HG03039 (cell line): Measurements from ENCODE around the gene NID1.
"Not testable (repeated sequence)": the region's sequence is repeated elsewhere in the genome, so short reads cannot be mapped to it uniquely, and the experiment has no call there.

ENCODE experiments used
- ATAC-seq: cut with Tn5 transposase; IDR thresholded peaks from one replicate; pipeline ENCODE4 v1.9.1; 2021; ENCODE audit warnings: mild to moderate bottlenecking, moderate library complexity; ENCODE audit not compliant: unreplicated experiment

The NID1 gene

GRCh38 chr1:236096660-236097482 lies 32.0 kb upstream of the NID1 start:
- ATAC-seq = not testable (repeated sequence)

DNA sequence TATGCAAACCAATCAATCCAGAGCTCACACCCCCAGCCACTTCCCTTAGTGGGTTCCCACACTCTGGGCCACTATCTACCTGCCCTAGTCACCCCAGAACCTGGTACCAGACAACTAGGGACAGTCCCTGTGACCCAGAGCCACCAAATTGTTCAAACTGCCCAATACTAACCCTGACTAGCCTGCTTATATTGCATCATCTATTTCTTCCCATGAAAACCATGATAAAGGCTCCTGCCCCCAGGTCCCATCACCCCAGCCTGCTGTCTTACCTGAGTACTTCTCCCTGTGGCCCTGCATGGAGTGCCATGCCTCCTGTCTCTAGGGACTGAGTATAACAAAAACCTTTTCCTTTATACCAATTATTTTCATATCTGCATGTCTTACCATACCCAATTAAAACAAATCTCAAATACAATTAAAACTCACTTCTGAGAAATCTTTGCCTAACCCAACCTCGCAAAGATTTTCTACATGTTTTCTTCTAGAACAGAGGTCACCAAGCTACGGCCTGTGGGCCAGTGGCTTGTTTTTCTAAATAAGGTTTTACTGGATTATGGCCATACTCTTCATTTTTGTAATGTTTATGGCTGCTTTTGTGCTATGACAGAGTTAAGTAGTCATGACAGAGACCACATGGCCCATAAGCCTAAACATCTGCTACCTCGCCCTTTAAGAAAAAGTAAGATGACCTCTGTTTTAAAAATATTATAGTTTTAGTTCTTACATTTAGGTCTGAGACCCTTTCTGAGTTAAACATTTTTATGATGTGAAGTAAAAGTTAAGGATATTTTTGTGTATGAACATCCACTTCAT lies 31.0 kb upstream of the NID1 start:
- no peak for ATAC-seq

- ATAC-seq = no peak
Observed at GRCh38 chr1:236092899-236093298, 28.0 kb upstream of the NID1 start.

GRCh38 chr1:236091933-236092318 lies 27.0 kb upstream of the NID1 start:
- ATAC-seq = no peak

GRCh38 chr1:236090741-236091147 lies 25.9 kb upstream of the NID1 start:
- ATAC-seq = no peak

- ATAC-seq = no peak
Observed at GRCh38 chr1:236089046-236089773, 24.3 kb upstream of the NID1 start.

DNA sequence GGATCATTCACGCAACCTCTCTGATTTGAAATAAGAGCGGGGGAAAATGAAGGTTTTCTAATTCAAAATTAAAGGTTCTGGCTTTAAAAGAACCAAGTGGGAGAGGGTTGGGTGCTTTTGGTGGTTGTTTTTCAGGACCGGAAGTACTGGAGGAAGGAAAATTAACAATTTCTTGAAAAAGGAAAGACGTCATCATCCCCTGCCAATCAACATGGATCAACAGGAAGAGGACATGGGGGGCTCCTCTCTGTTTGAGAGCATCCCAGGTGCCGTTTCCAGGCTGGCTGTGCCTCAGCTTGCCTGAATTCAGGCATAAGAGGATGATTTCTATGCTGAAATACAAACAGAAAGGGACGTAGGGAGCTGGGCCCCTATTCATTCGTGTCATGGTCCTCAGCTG lies 21.6 kb upstream of the NID1 start:
- ATAC-seq = no peak

DNA sequence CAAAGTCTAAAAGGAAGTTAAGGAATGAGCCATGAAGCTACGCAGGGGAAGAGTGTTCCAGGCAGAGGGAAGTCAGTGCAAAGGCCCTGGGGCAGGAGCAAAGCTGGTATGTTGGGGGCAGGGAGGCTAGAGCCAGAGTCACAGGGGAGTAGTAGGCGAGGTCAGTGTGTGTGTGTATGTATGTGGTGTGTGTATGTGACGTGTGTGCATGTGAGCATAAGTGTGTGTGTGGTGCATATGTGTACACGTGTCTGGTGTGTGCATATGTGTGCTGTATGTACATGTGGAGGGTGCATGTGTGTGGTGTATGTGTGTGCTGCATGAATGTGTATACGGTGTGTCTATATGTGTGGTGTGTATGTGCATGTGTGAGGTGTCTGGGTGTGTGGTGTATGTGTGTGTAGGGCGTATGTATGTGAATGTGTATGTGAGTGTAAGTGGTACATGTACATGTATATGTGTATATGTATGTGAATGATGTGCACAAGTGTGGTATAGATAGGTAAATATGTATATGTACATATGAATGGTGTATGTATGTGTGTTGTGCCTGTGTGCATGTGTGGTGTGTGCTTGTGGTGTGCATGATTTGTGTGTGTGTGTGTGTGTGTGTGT lies 20.8 kb upstream of the NID1 start:
- no peak for ATAC-seq

DNA sequence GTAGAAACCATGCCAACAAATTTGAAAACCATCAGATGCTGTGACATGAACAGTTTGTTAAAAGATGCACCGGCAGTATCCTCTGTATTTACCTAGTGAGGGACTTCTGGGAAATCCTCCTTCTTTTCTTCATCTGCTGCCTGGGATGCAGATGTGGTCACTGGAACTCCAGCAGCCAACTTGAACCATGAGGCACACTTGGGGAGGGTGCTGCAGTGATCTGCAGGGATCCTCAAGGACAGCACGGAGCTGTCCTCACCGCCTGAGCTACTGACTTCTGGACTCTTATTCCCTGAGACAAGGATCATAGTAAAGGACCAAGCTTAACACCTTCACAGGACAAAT lies 19.5 kb upstream of the NID1 start:
- no peak for ATAC-seq

DNA sequence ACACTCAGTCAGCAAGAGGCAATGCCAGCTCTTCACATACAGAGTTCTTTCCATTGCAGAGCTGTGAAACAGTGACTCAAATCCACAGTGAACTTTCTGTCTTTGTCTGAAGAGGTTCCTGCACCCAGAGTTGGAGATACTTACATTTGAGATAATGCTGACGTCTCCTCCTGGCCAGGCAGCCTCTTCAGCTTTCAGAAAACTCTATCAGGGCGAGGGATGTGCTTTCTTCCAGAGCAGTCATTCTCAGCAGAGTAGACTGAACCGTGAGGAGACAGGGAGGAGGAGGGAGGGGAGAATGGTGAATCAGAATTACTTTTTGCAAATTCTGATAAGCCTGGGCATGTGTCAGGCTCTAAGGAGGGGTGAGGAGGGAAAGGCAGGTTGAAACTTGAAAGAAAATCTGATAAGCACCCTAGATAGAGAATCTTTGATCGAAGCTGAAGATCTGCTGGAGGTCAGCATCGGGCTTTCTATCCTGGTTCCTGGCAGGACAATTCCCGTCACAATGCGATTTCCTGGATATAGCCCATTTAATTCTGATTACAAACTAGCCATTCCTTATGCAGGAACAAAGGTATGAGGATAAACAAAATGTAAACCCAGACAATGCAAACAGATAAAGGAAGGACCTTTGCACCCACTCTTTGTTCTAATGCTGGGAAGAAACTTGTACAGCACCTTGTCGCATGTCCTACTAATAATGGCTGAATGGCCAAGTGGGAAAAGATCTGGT lies 18.9 kb upstream of the NID1 start:
- ATAC-seq = no peak

GRCh38 chr1:236082526-236082925 lies 17.6 kb upstream of the NID1 start:
- ATAC-seq = no peak

GRCh38 chr1:236081546-236082227 lies 16.8 kb upstream of the NID1 start:
- ATAC-seq = no peak

GRCh38 chr1:236079703-236080102 lies 14.8 kb upstream of the NID1 start:
- no peak for ATAC-seq

GRCh38 chr1:236078993-236079392 lies 14.1 kb upstream of the NID1 start:
- no peak for ATAC-seq

DNA sequence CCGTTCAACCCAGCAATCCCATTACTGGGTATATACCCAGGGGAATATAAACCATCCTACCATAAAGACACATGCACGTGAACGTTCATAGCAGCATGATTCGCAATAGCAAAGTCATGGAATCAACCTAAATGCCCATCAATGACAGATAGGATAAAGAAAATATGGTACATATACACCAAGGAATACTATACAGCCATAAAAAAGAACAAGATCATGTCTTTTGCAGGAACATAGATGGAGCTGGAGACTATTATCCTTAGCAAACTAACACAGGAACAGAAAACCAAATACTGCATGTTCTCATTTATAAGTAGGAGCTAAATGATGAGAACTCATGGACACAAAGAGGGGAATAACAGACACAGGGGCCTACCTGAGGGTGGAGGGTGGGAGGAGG lies 13.2 kb upstream of the NID1 start:
- ATAC-seq = not testable (repeated sequence)

DNA sequence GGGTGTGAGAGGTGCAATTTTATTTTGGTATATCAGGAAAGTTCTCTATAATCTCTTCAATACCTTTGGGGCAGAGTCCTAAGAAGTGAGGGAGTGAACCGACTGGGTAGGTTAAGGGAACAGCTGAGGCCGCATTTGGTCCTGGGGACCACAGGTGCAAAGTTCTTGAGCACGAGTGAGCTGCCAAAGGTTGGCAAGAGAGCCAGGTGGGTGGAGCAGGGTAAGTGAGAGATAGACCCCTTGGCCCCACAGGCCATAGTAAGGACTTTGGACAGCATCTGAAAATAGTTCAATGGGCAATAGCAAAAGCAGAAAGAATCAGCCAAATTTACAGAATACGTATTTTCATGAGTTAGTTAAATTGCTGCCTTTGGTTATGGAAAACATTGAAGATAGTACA lies 11.0 kb upstream of the NID1 start:
- ATAC-seq = no peak

- no peak for ATAC-seq
Observed at GRCh38 chr1:236073307-236073897, 8.5 kb upstream of the NID1 start.

DNA sequence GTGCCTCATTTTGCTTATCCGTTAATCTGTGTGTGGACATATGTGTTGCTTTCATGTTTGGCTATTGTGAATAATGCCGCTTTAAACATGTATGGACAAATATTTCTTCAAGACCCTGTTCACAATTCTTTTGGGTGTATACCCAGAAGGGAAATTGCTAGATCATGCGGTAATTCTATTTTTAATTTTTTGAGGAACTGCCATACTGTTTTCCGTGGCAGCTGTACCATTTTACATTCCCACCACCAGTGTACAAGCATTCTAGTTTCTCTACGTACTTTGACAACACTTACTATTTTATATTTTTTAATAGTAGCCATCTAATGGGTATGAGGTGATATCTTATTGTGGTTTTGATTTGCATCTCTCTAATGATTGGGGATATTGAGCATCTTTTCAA lies 7.1 kb upstream of the NID1 start:
- no peak for ATAC-seq

- no peak for ATAC-seq
Observed at GRCh38 chr1:236070753-236071152, 5.9 kb upstream of the NID1 start.

GRCh38 chr1:236069796-236070195 lies 4.9 kb upstream of the NID1 start:
- no peak for ATAC-seq
